Right ventricle myocardium inferior (tissue), 1 donor: ENCODE measurements around the gene CENPB. TPM values are rescaled to one million over a fixed set of nuclear protein-coding genes. Genes with fewer than 3 reads are reported as not detected.

Source experiments
- ATAC-seq: fragments of 200-7000 bp; cut with Tn5 transposase; one replicate; pipeline ENCODE4 v1.9.1; 2020; ENCODE audit warnings: mild to moderate bottlenecking, moderate library complexity
- DNase-seq: peaks from one replicate; pipeline ENCODE4 v3.0.0; 2021; ENCODE audit errors: missing footprints
- intact Hi-C: fragments of 100-400 bp; cut with DNase I; formaldehyde crosslinking; loops from one replicate; pipeline ENCODE4 v1.11.0; 2022
- total RNA-seq: library from RNA; stranded (reverse); fragmentation: NEBNext Ultra II Directional; extraction: Animal tissue kit (Norgen Biotek cat#: 25700); gene quantifications from one replicate; pipeline ENCODE4 v1.2.1, GENCODE V29; 2021
- donor health status: DM: no; HTN: yes; CAD: no; lungs with severe emphysema.

The CENPB gene
- total RNA-seq, 1 donor from 2014 or later, result 68.2 TPM

DNA sequence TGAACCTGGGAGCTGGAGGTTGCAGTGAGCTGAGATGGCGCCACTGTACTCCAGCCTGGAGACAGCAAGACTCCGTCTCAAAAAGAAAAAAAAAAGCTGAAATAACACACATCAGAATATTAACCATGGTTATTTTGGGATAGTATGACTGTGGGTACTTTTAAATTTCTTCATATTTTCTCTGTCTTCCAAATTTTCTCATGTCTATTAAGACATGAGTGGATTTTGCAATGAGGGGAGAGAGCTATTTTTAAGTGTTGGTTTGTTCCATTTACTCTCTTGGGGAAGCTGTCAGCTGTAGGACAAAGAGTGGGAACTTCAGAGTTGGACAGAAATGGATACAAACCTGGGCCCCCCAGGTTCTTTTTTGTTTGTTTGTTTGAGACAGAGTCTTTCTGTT lies 29.3 kb downstream of the CENPB start:
- no peak for ATAC-seq
- intact Hi-C loops, result loop anchor here (5.0 kb wide), 1 partner anchor 460 kb away; no protein-coding TSS in a partner anchor
- no peak for DNase-seq

DNA sequence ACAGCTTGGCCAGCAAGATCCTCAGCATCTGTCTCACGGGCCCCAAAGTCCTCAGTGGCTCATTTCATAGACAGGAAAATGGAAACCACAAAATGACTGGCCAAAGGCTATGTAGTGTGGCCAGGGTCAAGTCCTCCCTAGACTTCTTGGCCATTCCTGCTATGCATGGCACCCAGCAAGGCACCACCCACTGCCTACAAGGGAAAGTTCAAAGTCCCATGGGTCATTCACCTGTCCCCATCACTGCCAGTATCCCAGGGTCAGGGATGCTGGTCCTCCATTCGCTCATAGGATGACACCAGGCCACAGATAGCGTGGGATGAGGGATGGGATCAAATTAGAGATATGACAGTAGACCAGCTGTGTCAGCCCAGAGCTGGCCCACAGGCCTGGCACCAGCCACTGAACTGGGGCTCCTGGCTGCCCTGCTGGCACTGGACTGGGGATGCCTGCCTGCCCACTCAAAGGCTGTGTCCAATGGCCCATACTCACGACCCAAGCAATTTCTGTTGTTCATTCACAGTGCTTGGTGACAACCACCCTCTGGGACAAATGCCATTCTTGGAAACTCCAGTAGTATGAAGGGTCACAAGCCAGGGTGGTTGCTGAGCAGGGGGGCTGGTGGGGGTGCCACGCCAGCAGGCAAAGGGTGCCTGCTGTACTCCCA lies 30.6 kb downstream of the CENPB start:
- DNase-seq (peak; percentile 55), ATAC-seq (no peak)
- intact Hi-C loops, result loop anchor here (5.0 kb wide), 1 partner anchor 459 kb away; no protein-coding TSS in a partner anchor

DNA sequence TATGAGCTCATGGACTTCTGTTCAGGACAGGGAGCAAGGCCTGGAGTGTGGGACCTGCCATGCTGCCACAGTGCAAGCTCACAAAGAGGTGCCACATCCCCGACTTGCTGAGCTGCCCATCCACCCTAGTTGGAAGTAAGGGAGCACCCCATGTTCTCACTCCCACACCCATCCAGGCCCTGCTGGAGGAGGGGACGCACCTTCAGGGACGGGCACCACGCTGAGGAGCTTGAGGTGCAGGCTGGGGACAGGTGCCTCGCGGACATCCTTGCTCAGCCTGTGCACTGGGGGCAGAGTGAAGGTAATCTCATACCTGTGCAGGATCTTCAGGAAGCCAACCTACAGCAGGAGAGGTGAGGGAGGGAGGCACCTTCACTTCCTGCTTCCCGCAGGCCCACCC lies 31.3 kb downstream of the CENPB start:
- DNase-seq (no peak), ATAC-seq (no peak)
- intact Hi-C loops, result loop anchor here (5.0 kb wide), 1 partner anchor 458 kb away; no protein-coding TSS in a partner anchor

DNA sequence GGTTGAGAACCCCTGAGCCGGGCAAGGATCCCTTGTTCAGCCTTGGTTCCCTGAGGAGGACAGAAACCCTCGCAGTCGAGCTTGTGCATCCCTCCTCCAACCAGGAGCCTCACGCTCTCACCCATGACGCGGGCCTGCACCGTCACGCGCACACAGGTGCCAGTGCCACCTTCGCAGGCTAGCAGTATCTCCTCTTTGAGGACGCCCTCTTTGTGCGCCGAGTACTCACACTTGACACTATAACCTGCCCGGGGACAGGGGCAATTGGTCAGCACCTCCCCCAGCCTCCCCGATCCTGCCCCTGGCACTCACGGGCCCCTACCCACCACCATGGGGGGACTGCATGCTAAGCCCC lies 32.3 kb downstream of the CENPB start:
- no peak for ATAC-seq
- intact Hi-C loops, result no loop called here
- no peak for DNase-seq

DNA sequence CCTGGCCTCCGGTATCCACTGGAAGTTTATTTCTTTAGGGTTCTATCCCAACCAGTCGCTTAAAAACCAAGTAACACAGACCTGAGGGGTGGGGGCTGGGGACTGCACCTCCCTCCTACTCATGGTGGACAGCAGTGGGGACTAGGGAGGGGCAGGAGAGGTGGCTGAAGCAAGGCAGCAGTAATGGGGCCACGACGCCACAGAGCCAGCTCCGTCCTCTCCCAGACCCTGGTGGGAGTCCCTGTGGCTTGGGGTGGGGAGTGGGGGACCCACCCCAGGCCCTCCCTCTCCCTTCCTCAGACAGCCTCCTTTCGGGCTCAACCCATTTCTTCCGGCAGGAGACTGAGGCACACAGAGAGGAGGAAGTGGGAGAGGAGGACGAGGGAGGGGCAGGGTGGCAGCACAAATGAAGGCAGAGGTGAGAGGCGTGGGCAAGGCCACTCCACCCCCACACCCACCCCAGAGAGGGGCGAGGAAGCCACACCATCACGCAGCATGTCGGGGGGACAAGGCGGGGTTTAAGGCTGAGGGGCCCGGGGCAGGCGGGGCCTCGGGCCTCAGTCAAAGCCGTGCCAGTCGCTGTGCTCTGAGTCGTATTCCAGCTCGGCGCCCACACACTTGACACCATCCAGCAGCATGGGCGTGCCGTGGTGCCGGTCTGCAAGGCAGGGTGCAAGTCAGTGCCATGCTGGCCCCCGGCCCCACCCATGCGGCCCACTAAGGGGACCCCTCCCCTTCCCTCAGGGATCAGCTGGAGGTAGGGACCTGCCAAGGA lies 32.9 kb downstream of the CENPB start:
- intact Hi-C loops, result no loop called here
- no peak for DNase-seq
- ATAC-seq, result peak; percentile 1

DNA sequence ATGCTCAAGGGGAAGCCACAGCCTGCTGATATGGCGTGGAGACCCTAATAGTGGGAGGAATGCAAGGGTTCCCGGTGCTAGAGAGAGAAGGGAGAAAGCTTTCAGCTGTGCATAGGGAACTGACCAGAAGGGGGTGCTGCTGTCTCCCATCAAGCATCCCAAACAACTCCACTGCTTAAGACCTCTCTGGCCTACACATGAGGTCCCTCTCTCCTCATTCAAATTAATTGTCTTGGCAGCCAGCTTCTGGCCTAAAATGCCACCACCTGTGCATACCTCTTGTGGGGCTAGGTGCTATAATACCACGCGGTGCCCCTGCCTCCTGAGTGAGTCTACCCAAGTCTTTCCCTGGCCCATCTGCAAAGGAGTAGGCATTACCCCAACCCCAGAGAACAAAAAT lies 33.4 kb downstream of the CENPB start:
- ATAC-seq (peak; percentile 65), DNase-seq (no peak)
- intact Hi-C loops, result no loop called here

DNA sequence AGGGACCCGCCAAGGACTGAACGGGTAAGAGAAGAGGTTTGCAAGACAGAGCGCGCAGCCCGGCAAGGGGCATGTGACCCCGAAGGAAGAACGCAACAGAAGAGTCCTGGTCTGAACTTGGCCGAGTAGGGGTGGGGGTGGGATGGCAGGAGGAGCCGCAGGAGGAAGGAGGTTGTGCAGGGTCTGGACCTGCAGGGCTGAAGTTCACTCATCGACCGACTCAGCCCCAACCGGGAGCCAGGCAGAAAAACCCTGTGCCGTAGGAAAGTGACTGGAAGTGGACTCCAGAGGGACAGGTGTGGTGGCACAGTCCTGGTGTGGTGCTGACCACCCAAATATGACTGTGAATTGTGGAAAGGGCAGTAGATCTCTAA lies 34.2 kb downstream of the CENPB start:
- DNase-seq, result no peak
- intact Hi-C loops, result no loop called here

DNA sequence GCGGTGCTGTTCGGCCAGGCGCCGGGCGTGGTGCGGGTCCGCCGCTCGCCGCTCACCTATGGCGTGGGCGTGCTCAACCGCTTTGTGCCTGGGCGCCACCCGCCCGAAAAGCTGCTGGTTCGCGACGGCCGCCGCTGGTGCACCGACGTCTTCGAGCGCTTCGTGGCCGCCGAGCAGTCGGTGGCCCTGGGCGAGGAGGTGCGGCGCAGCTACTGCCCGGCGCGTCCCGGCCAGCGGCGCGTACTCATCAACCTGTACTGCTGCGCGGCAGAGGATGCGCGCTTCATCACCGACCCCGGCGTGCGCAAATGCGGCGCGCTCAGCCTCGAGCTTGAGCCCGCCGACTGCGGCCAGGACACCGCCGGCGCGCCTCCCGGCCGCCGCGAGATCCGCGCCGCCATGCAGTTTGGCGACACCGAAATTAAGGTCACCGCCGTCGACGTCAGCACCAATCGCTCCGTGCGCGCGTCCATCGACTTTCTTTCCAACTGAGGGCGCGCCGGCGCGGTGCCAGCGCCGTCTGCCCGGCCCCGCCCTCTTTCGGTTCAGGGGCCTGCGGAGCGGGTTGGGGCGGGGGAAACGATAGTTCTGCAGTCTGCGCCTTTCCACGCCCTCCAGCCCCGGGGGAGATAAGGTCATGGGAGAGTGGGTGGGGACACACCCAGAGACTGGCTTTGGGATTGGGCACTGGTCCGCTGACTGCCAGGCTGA lies 34.7 kb downstream of the CENPB start:
- DNase-seq (peak; percentile 77), ATAC-seq (peak; percentile 40)
- intact Hi-C loops, result no loop called here

More for the DNA sequence above, 34.2 kb downstream of the CENPB start:
- ATAC-seq, result peak; percentile 9

DNA sequence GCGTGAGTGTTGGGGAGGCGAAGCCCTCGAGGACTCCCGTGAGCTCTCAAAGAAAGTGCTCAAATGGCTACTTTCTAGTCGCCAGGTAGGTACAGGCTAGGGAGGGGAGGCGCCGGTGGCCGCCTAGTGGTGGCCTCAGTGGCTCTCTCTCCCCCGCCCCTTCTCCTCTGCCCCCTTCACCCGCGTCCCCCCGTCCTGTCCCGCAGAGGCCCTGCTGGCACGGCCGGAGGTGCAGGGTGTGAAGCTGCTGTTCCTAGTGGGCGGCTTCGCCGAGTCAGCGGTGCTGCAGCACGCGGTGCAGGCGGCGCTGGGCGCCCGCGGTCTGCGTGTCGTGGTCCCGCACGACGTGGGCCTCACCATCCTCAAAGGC lies 35.2 kb downstream of the CENPB start:
- no peak for ATAC-seq
- no peak for DNase-seq
- intact Hi-C loops, result no loop called here

DNA sequence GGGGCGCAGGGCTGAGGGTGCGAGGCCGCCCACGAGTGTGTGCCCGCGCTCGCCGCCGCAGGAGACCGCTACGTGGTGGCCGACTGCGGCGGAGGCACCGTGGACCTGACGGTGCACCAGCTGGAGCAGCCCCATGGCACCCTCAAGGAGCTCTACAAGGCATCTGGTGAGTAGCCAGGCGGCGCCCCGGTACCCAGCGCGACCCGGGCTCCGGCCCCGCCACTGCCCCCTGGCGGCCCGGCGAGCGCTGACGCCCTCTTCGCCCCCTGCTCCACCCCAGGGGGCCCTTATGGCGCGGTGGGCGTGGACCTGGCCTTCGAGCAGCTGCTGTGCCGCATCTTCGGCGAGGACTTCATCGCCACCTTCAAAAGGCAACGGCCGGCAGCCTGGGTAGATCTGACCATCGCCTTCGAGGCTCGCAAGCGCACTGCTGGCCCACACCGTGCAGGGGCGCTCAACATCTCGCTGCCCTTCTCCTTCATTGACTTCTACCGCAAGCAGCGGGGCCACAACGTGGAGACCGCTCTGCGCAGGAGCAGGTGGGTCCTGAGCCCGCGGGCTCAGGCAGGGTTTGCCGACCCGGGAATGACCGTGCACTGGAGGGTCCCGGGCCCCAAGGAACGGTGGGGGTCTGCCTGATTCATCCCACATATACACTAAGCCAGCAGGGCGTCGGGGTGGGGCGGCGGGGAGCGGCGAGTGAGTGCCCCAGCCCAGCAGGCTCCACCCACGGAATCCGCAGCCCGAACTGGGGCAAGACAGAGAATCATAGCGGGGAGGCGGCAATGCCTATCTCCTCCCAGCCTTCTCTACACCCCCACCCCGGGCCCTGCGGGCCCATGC lies 36.6 kb downstream of the CENPB start:
- intact Hi-C loops, result no loop called here
- no peak for ATAC-seq
- peak; percentile 64 for DNase-seq

DNA sequence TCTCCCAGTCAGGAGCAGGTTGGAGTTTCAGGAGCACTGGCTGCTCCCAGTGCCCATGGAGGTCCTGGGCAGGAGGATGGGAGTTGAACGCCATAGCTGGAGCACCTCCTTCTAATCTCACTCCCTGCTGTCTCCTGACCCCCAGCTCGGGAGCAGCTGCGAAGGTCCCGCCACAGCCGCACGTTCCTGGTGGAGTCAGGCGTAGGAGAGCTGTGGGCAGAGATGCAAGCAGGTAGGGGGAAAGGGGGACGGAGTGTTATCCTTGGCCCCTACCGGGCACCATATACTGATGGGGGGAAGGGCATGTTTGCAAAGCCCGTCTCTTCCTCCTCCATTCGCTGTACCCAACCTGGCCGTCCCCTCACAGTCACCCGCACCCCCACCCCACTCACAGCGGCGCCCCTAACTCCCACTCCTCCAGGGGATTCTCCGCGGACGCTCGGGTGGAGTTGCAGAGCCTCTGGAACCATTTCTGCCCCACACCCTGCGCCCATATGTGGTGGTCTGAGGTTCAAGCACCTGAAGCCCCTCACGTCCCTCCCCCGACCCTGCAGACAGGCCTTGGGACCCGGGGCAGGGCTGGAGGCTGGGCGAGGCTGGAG lies 37.4 kb downstream of the CENPB start:
- DNase-seq (peak; percentile 44), ATAC-seq (no peak)
- intact Hi-C loops, result no loop called here

DNA sequence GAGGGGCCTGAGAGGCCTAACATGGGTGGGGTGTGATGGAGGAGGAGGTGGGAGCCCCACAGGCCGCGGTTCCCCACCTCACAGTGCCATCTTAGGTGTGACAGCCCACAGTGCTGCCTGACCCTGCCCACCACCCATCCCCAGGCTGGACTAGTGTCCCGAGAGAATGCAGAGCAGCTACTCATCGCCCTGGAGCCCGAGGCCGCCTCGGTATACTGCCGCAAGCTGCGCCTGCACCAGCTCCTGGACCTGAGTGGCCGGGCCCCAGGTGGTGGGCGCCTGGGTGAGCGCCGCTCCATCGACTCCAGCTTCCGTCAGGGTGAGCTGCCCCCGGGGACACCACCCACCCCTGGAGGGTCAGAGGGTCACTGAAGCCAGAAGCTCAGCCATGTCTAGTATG lies 38.5 kb downstream of the CENPB start:
- DNase-seq, result no peak
- intact Hi-C loops, result no loop called here

DNA sequence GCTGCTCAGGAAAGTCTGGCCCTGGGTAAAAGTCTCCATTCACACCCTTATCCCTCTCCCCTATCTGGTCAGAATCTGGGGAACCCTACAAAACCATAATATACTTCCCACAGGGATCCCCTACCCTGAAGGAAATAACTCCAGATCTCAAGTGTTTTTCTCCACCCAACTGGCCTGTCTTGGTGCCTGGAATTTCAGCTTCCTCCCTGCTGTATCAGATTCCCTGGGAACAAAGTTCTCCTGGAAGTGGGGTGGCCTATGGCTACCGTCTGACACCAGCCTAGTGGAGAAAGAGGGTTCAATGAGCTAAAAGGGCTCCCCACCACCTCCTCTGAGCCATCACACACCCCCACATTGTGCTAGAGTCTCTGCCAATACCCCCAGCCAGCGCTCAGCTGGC lies 39.1 kb downstream of the CENPB start:
- ATAC-seq, result no peak
- intact Hi-C loops, result no loop called here
- no peak for DNase-seq

More for the DNA sequence above, 38.5 kb downstream of the CENPB start:
- ATAC-seq, result no peak

DNA sequence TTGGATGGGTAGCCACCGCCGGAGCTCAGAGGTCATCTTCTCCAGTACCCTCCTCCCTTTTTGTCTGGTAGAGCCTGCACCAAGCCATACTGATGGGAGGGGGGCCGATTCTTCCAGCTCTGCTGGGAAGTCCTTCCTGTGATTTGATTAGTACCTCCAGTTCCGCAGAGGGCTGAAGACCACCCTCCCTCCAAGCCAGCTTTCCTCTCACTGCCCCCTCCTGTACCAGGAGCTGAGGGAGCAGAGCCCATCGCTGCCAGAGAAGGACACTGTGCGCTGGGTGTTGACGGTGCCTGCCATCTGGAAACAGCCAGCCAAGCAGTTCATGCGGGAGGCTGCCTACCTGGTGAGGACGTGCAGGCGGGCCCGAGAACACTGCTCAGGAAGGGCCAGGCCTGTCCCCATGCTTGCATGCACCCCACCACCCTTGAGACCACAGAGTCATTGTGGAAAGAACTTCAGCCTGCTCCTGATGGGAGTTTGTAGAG lies 40.8 kb downstream of the CENPB start:
- DNase-seq, result no peak
- intact Hi-C loops, result no loop called here

DNA sequence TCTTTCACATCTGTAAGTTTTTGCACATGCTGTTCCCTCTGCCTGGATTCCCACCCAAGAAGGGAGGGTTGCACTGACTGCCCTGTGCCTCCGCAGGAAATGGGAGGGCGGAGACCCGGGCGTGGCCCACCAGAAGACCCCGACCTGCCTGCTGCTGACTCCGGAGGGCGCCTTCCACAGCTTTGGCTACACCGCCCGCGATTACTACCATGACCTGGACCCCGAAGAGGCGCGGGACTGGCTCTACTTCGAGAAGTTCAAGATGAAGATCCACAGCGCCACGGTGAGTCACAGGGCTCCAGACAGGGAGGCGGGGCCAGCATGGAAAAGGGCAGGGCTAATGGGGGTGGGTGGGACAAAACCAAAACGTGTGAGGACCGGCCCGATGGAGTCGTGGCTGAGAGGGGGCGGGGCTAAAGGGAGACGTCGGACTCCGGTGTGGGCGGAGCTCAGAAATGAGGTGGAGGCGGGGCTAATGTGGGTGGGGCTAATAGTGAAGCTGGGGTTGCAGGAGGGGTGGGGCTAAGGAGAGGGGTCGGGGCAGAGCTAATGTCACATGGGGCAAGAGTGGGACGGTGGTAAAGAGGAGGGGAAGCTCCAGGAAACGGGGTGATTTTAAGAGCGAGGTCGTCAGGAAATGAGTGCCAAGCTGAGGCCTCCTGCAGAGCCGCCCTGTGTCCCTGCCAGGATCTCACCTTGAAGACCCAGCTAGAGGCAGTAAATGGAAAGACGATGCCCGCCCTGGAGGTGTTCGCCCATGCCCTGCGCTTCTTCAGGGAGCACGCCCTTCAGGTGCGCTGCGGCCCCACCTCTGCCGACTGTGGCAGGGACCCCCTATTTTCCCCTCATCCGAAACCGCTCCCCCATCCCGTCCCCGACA lies 41.5 kb downstream of the CENPB start:
- peak; percentile 44 for ATAC-seq
- intact Hi-C loops, result no loop called here
- peak; percentile 87 for DNase-seq

More for the DNA sequence above, 40.8 kb downstream of the CENPB start:
- ATAC-seq, result no peak

DNA sequence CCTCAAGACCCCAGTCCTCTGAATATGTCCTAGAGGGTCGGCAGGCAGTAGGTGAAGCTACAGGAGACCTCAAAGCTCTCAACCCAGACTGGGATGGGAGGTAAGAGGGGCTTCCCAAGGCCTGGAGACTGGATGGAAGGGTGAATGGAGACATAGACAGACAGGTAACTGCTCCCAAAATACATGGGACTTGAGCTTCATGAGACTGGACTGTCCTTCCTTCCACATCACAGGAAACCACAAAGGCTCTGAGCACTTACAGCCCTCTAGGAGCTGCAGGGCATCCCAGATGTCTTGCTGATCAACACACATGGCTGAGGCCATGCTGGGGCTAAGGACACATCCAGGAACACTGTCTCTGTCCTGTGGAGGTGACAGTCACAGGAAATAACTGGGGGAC lies 42.5 kb downstream of the CENPB start:
- ATAC-seq (no peak), DNase-seq (no peak)
- intact Hi-C loops, result no loop called here

DNA sequence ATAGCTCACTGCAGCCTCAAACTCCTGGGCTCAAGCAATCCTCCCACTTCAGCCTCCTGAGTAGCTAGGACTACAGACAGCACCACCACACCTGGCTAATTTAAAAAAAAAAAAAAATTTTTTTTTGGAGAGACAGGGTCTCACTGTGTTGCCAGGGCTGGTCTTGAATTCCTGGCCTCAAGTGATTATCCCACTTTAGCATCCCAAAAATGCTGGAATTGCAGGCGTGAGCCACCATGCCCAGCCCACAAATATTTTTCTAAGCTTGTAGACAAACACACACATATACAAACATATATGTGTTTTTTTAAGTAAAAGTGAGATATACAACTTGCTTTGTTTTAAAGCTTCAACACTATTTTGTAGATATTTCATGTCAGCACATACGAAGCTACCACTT lies 43.3 kb downstream of the CENPB start:
- ATAC-seq, result no peak
- intact Hi-C loops, result no loop called here
- DNase-seq, result no peak
